GM04504 (cell line): ENCODE measurements around the gene DRAP1.
"Not testable (repeated sequence)": the region's sequence is repeated elsewhere in the genome, so short reads cannot be mapped to it uniquely, and the experiment has no call there.

Experiments used
- DNase-seq: peaks from one replicate; pipeline ENCODE4 v3.0.0-alpha.2; 2012; ENCODE audit warnings: low read depth

The DRAP1 gene

DNA sequence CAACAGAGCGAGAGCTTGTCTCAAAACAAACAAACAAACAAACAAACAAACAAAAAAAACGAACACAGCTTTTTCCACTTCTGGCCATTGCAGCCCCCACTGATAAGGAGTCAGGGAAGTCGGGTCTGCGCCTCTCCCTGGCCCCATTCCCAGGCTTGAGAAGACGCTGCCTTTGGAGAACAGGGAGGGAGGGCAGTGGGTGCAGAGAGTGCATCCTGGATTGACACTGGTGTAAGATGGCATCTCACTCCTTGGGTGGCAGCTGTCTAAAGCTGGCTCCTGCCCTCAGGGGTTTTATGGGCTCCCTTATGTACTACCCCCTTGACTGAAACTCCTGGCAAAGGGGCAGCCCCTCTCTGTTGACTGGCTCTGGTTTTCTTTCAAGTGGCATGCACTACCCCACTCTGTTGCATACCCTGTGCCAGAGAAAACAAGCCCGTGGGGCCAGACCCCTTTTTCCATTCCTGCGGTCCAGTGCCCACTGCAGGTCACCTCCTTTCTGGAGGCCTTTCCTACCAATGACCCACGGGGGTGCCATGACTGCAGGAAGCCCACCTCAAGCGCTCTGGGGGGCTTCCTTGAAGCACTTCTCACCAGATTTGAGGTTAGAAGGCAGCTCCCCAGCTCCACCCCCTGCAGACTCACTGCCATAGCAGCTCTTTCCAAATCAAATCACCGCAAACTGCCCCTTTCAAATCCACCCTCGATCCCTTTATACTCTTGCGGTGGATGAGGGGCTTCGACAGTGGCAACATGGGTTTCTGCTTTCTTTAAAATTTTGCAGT lies 12.7 kb downstream of the DRAP1 start:
- DNase-seq = no peak

DNA sequence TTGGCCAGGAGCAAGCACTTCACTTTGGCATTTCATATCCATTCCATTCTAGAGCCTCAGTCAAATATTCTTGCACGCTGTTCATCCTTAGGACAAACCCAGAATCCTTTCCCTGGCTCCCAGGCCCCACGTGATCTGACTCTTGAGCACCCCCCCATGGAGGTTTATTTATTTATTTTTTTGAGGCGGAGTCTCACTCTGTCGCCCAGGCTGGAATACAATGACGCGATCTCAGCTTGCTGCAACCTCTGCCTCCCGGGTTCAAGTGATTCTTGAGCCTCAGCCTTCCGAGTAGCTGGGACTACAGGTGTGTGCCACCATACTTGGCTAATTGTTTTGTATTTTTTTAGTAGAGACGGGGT lies 13.3 kb downstream of the DRAP1 start:
- DNase-seq = no peak

GRCh38 chr11:65934014-65934413 lies 14.8 kb downstream of the DRAP1 start:
- DNase-seq = no peak

- DNase-seq = no peak
Measured at GRCh38 chr11:65937766-65938165, 18.5 kb downstream of the DRAP1 start.

DNA sequence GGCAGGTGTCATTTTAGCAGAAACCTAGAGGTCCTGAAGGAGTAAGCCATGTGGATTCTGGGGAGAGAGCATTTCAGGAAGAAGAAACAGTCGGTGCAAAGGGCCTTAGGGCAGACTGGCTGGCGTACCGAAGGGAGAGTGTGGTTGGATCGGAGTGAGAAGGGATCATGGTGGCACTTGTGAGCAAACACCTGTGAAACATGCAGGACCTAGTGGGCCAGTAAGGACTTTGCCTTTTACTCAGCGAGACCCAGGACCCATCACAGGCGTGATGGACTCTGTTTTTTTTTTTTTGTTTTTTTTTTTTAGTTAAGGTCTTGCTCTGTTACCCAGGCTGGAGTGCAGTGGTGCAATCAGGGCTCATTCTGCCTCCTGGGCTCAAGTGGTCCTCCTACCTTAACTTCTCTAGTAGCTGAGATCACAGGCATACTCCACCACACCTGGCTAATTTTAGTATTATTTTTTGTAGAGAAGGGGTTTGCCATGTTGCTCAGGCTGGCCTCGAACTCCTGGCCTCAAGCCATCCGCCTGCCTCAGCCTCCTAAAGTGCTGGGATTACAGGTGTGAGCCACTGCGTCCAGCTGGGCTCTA lies 22.6 kb downstream of the DRAP1 start:
- no peak for DNase-seq

DNA sequence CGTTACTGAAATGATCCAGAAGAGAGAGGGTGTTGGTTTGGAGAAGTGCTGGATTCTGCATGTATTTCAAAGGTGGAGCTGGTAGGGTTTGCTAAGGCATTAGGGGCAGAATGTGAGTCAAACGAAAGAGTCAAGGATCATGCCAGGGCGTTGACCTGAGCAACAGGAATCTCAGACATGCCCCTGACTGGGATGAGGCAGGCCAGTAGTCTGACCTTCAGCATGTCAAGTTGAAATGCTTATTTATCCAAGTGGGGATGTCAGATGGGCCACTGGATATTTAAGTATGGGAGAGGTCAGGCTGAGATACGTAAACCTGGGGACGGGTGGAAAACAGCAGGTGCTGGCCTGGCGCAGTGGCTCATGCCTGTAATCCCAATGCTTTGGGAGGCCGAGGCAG lies 23.3 kb downstream of the DRAP1 start:
- no peak for DNase-seq

GRCh38 chr11:65944191-65944590 lies 25.0 kb downstream of the DRAP1 start:
- DNase-seq = no peak

DNA sequence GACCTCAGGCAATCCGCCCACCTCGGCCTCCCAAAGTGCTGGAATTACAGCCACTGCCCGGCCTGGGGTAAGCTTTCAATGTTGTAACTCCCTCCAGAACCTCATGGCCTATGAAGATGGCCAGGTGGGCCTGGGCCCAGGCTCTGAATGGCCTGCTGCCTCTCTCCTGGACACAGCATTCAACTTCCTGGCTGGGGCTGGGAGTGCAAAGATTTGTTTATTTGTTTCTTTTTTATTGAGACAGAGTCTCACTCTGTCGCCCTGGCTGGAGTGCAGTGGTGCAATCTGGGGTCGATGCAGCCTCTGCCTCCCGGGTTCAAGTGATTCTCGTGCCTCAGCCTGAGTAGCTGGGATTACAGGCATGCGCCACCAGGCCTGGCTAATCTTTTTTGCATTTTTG lies 25.5 kb downstream of the DRAP1 start:
- DNase-seq = no peak

GRCh38 chr11:65945430-65945911 lies 26.2 kb downstream of the DRAP1 start, which contains the start of gene TSGA10IP:
Gene TSGA10IP (plus strand): TSS chr11:65945480. CDS start chr11:65945676, 196 bp downstream.
- DNase-seq = no peak

DNA sequence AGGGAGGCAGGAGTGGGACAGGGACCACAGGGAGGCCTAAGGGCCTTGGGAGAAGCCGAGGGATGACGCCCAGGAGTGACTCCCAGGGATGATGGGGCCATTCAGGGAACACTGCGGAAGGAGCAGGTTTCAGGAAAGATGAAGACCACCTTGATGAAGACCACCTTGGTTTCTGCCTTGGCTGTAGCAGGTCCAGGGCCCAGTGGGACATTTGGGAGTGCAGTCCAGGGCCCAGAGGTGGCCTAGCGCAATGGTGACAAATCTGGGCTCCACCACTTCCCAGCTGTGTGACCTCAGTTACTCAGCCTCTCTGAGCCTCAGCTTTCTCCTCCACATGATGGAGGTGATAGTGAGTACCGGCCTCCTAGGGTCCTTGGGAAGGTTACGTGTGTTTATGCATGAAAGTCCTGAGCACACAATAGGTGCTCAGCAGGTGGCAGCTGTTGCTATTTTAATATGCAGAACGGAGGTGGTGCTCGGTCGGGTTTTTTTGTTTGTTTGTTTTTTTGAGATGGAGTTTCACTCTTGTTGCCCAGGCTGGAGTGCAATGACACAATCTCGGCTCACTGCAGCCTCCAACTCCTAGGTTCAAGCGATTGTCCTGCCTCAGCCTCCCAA lies 26.8 kb downstream of the DRAP1 start:
- no peak for DNase-seq

GRCh38 chr11:65946655-65947054 lies 27.4 kb downstream of the DRAP1 start:
- DNase-seq = no peak

GRCh38 chr11:65947133-65947532 lies 27.9 kb downstream of the DRAP1 start:
- DNase-seq = no peak

DNA sequence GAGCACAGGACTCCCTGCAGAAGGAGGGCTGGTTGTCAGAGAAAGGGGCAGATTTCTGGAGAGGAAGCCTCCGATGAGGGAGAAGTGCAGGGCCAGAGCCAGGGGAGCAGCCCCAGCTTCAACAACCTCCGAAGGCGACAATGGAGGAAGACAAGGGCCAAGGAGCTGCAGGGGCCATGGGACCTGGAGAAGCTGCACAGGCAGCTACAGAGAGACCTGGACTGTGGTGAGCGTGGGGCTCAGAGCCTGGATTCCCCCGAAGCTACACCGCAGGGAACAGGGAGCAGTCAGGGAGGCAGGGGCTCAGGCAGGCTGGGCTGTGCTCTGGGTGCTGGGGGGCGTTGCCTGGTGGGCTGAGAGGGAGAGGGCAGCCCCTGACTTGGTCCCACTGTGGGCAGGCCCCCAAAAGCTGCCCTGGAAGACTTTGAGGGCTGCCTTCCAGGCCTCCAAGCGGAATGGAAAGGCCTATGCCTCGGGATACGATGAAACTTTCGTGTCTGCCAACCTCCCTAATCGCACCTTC lies 28.4 kb downstream of the DRAP1 start:
- DNase-seq = no peak

DNA sequence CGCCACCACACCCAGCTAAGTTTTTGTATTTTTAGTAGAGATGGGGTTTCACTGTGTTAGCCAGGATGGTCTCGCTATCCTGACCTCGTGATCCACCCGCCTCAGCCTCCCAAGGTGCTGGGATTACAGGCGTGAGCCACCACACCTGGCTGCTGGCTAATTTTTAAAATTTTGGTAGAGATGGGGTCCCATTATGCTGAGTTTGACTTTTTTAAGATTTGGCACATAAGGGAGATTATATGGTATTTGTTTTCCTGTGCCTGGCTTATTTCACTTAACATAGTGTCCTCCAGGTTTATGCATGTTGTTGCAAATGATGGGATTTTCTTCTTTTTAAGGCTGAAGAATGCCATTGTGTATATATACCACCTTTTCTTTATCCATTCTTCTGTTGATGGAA lies 31.5 kb downstream of the DRAP1 start:
- DNase-seq = not testable (repeated sequence)

- DNase-seq = not testable (repeated sequence)
Measured at GRCh38 chr11:65951641-65952040, 32.4 kb downstream of the DRAP1 start.

GRCh38 chr11:65952052-65952521 lies 32.9 kb downstream of the DRAP1 start:
- DNase-seq = no peak

- DNase-seq = no peak
Measured at GRCh38 chr11:65953471-65953870, 34.2 kb downstream of the DRAP1 start.

- no peak for DNase-seq
Measured at GRCh38 chr11:65954771-65955170, 35.5 kb downstream of the DRAP1 start.

- DNase-seq = no peak
Measured at GRCh38 chr11:65958291-65958690, 39.1 kb downstream of the DRAP1 start.

DNA sequence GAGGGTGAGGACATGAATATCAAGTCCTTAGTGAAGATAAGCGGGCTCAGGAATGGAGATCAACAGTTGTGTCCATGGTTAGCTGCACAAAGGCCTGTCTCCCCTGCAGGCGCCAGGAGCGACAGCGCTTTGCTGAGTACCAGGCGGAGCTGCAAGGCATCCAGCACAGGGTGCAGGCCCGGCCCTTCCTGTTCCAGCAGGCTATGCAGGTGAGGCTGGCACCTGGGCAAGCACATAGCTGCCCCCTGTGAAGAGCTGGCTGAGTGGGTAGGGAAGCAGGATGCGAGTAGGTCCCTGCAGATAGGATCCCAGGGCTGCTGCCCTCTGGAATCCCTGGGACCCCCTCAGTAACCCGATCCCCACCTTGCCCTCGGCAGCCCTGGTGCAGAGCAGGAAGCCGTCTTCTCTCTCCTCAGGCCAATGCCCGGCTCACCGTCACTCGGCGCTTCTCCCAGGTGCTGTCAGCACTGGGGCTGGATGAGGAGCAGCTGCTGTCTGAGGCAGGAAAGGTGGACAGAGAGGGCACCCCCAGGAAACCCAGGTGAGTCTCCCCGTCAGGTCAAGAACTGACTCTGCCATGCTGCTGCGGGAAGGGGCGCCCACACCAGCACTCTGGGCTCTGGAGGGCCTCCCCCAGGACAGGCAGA lies 39.7 kb downstream of the DRAP1 start:
- DNase-seq = no peak

GRCh38 chr11:65960824-65961266 lies 41.6 kb downstream of the DRAP1 start:
- no peak for DNase-seq
